Thyroid gland (tissue), 4 donors: ENCODE data around the gene IL19. TPM values are rescaled to one million over a fixed set of nuclear protein-coding genes. Genes with fewer than 3 reads are reported as not detected.

Source experiments
- DNase-seq, 2 donors: peaks; one replicate each; pipeline ENCODE4 v3.0.0-alpha.2; 2019
- H3K27ac ChIP-seq, 3 donors: fragments of 200-600 bp; sonication (generic); 1 replicate in 2 of 3; 2 replicates in 1 of 3; pipeline ENCODE4 v1.5.1; 2016 to 2019; ENCODE audit warnings: mild to moderate bottlenecking in 1 of 3, moderate library complexity in 1 of 3
- H3K27me3 ChIP-seq: fragments of 200-600 bp; sonication (generic); one replicate; pipeline ENCODE4 v1.5.1; 2019
- H3K36me3 ChIP-seq, 2 donors: fragments of 200-600 bp; sonication (generic); one replicate each; pipeline ENCODE4 v1.5.1; 2016 to 2019
- H3K4me1 ChIP-seq, 2 donors: fragments of 200-600 bp; sonication (generic); one replicate each; pipeline ENCODE4 v1.5.1; 2017 to 2019
- H3K4me3 ChIP-seq, 3 donors: fragments of 200-600 bp; sonication (generic); replicated peaks in 1 of 3; 1 replicate in 2 of 3; 2 replicates in 1 of 3; pipeline ENCODE4 v1.5.1; 2016; ENCODE audit warnings: mild to moderate bottlenecking in 1 of 3
- H3K9me3 ChIP-seq: fragments of 200-600 bp; sonication (generic); one replicate; pipeline ENCODE4 v1.5.1; 2017
- POLR2A ChIP-seq, 2 donors: fragments of 450-650 bp; IDR thresholded peaks; one replicate each; pipeline ENCODE4 v1.6.1; 2017; ENCODE audit warnings: antibody characterized with exemption in 2 of 2, mild to moderate bottlenecking in 2 of 2, moderate library complexity in 1 of 2
- WGBS, 2 donors: methylation state at CpG; one replicate each; pipeline ENCODE4 v1.1.5; 2017; 5-methylcytosine and 5-hydroxymethylcytosine counted together
- intact Hi-C: fragments of 100-400 bp; cut with DNase I; formaldehyde crosslinking; loops from one replicate; pipeline ENCODE4 v1.15.1; 2023
- total RNA-seq, 4 donors: library from RNA; depleted of rRNA; stranded (reverse); fragments of >200 nt; gene quantifications; one replicate each; pipeline ENCODE4 v1.2.3, GENCODE V29; 2016
- TF ChIP-seq, protein P1 (sequence below), 6 experiments: fragments of 200-600 bp in 3 of 6; fragments of 450-650 bp in 3 of 6; sonication (generic) in 3 of 6; IDR thresholded peaks; one replicate each; pipeline ENCODE4 v1.5.1; 2016 to 2019; ENCODE audit warnings: antibody characterized with exemption in 6 of 6, mild to moderate bottlenecking in 2 of 6, inconsistent platforms in 1 of 6, moderate library complexity in 1 of 6

The IL19 gene
- total RNA-seq, 4 donors from 2014 or later = not detected

- Histone ChIP-seq H3K4me1 (no peaks in the 10 kb centered on the region), H3K4me3 (no peak overlapping the region), H3K27me3 (no peaks in the 10 kb centered on the region), H3K9me3 (no peaks in the 10 kb centered on the region), H3K27ac (no peak overlapping the region), H3K36me3 (no peaks in the 10 kb centered on the region)
- WGBS, 2 donors = 67 to 77% methylated on average over 3 of the region's 3 CpGs
- no peak for DNase-seq
- TF ChIP-seq, protein P1, sequence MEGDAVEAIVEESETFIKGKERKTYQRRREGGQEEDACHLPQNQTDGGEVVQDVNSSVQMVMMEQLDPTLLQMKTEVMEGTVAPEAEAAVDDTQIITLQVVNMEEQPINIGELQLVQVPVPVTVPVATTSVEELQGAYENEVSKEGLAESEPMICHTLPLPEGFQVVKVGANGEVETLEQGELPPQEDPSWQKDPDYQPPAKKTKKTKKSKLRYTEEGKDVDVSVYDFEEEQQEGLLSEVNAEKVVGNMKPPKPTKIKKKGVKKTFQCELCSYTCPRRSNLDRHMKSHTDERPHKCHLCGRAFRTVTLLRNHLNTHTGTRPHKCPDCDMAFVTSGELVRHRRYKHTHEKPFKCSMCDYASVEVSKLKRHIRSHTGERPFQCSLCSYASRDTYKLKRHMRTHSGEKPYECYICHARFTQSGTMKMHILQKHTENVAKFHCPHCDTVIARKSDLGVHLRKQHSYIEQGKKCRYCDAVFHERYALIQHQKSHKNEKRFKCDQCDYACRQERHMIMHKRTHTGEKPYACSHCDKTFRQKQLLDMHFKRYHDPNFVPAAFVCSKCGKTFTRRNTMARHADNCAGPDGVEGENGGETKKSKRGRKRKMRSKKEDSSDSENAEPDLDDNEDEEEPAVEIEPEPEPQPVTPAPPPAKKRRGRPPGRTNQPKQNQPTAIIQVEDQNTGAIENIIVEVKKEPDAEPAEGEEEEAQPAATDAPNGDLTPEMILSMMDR (IDR thresholded peaks at IDR 0.05) = no peak
- no peak for TF ChIP-seq POLR2A (IDR thresholded peaks at IDR 0.05)
- intact Hi-C loops = no loop called here
These were observed 53.8 kb downstream of the IL19 start for GRCh38 chr1:206824331-206824730.

GRCh38 chr1:206826394-206826793 is 55.8 kb downstream of the IL19 start:
- no peaks in the 10 kb centered on the region for H3K36me3 ChIP-seq
- intact Hi-C loops = no loop called here
- no peak overlapping the region for H3K4me3 ChIP-seq
- H3K27ac ChIP-seq = no peak overlapping the region
- WGBS, 2 donors = 58 to 73% methylated on average over 4 of the region's 4 CpGs
- no peaks in the 10 kb centered on the region for H3K4me1 ChIP-seq
- no peak for TF ChIP-seq POLR2A (IDR thresholded peaks at IDR 0.05)
- H3K27me3 ChIP-seq = no peaks in the 10 kb centered on the region
- H3K9me3 ChIP-seq = no peaks in the 10 kb centered on the region
- DNase-seq = no peak

GRCh38 chr1:206828061-206828460 is 57.5 kb downstream of the IL19 start:
- Histone ChIP-seq H3K4me3 (no peak overlapping the region), H3K4me1 (peaks cover 6 to 12% of the 10 kb centered on the region in 2 donors), H3K9me3 (no peaks in the 10 kb centered on the region), H3K36me3 (no peaks in the 10 kb centered on the region), H3K27ac (no peak overlapping the region), H3K27me3 (no peaks in the 10 kb centered on the region)
- intact Hi-C loops = no loop called here
- TF ChIP-seq POLR2A (IDR thresholded peaks at IDR 0.05) = no peak
- TF ChIP-seq, protein P1 (IDR thresholded peaks at IDR 0.05) = no peak
- no peak for DNase-seq
- WGBS, 2 donors = 100% methylated on average over 1 of the region's 1 CpG

GRCh38 chr1:206828765-206829164 is 58.2 kb downstream of the IL19 start:
- peaks cover 12 to 19% of the 10 kb centered on the region in 2 donors for H3K4me1 ChIP-seq
- no peak overlapping the region for H3K27ac ChIP-seq
- H3K4me3 ChIP-seq = no peak overlapping the region
- DNase-seq = no peak
- WGBS, 2 donors = 75 to 76% methylated on average over 4 of the region's 4 CpGs
- intact Hi-C loops = no loop called here
- H3K27me3 ChIP-seq = no peaks in the 10 kb centered on the region
- no peaks in the 10 kb centered on the region for H3K9me3 ChIP-seq
- TF ChIP-seq, protein P1 (IDR thresholded peaks at IDR 0.05) = no peak
- no peak for TF ChIP-seq POLR2A (IDR thresholded peaks at IDR 0.05)
- no peaks in the 10 kb centered on the region for H3K36me3 ChIP-seq

DNA sequence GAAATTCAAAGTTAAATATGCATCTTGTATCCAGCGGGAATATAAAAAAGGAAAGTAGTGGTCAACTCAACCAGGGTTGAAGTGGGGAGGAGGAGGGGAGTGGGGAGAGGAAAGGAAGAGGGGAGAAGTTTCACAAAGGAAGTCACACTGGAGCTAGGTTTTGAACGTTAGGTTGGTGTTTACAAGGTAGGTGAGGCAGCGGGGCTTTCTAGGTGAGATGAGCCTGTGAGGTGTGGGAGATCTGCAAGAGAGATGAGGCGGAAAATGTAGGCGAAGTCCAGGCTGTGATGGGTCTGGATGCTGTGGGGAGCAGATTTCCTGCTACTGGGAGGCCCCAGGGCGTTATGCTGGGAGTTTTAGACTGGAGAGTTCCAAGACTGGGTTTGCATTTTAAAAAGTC is 58.7 kb downstream of the IL19 start:
- WGBS, 2 donors = 83 to 87% methylated on average over 6 of the region's 6 CpGs
- no peak for TF ChIP-seq POLR2A (IDR thresholded peaks at IDR 0.05)
- TF ChIP-seq, protein P1 (IDR thresholded peaks at IDR 0.05) = no peak
- no peaks in the 10 kb centered on the region for H3K36me3 ChIP-seq
- no peaks in the 10 kb centered on the region for H3K27me3 ChIP-seq
- intact Hi-C loops = no loop called here
- H3K9me3 ChIP-seq = no peaks in the 10 kb centered on the region
- no peak overlapping the region for H3K4me3 ChIP-seq
- H3K27ac ChIP-seq = no peak overlapping the region
- no peak for DNase-seq
- H3K4me1 ChIP-seq = peaks cover 12 to 24% of the 10 kb centered on the region in 2 donors

GRCh38 chr1:206829875-206830274 is 59.3 kb downstream of the IL19 start:
- H3K9me3 ChIP-seq = no peaks in the 10 kb centered on the region
- H3K27me3 ChIP-seq = no peaks in the 10 kb centered on the region
- no peaks in the 10 kb centered on the region for H3K36me3 ChIP-seq
- H3K4me3 ChIP-seq = no peak overlapping the region
- H3K27ac ChIP-seq = no peak overlapping the region
- no peak for DNase-seq
- TF ChIP-seq, protein P1 (IDR thresholded peaks at IDR 0.05) = no peak
- TF ChIP-seq POLR2A (IDR thresholded peaks at IDR 0.05) = no peak
- WGBS, 2 donors = 93 to 98% methylated on average over 2 of the region's 2 CpGs
- H3K4me1 ChIP-seq = peaks cover 12 to 30% of the 10 kb centered on the region in 2 donors
- intact Hi-C loops = no loop called here
